ENCODE data around the gene EPB41L1. TPM values are rescaled to one million over a fixed set of nuclear protein-coding genes. Genes with fewer than 3 reads are reported as not detected.
A peak's percentile ranks its signal among the peaks of the same experiment; 100 is the strongest.

EPB41L1 gene
- total RNA-seq, 1 donor from 2014 or later, result 30.6 TPM

GRCh38 chr20:36271639-36272546 is 117.4 kb downstream of the EPB41L1 start:
- Mint-ChIP-seq H3K27me3 (ENCODE audit: low read depth) (peaks cover 4% of the 10 kb centered on the region), H3K36me3 (ENCODE audit: low read depth) (no peaks in the 10 kb centered on the region), H3K27ac (ENCODE audit: unreplicated experiment) (no peak overlapping the region), H3K9me3 (no peaks in the 10 kb centered on the region), H3K4me3 (no peak overlapping the region), H3K4me1 (peaks cover 16% of the 10 kb centered on the region)
- TF ChIP-seq, protein P1, sequence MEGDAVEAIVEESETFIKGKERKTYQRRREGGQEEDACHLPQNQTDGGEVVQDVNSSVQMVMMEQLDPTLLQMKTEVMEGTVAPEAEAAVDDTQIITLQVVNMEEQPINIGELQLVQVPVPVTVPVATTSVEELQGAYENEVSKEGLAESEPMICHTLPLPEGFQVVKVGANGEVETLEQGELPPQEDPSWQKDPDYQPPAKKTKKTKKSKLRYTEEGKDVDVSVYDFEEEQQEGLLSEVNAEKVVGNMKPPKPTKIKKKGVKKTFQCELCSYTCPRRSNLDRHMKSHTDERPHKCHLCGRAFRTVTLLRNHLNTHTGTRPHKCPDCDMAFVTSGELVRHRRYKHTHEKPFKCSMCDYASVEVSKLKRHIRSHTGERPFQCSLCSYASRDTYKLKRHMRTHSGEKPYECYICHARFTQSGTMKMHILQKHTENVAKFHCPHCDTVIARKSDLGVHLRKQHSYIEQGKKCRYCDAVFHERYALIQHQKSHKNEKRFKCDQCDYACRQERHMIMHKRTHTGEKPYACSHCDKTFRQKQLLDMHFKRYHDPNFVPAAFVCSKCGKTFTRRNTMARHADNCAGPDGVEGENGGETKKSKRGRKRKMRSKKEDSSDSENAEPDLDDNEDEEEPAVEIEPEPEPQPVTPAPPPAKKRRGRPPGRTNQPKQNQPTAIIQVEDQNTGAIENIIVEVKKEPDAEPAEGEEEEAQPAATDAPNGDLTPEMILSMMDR (conservative IDR thresholded peaks at IDR 0.05), result no peak
- no peak for DNase-seq (ENCODE audit: low read depth, low spot score)

DNA sequence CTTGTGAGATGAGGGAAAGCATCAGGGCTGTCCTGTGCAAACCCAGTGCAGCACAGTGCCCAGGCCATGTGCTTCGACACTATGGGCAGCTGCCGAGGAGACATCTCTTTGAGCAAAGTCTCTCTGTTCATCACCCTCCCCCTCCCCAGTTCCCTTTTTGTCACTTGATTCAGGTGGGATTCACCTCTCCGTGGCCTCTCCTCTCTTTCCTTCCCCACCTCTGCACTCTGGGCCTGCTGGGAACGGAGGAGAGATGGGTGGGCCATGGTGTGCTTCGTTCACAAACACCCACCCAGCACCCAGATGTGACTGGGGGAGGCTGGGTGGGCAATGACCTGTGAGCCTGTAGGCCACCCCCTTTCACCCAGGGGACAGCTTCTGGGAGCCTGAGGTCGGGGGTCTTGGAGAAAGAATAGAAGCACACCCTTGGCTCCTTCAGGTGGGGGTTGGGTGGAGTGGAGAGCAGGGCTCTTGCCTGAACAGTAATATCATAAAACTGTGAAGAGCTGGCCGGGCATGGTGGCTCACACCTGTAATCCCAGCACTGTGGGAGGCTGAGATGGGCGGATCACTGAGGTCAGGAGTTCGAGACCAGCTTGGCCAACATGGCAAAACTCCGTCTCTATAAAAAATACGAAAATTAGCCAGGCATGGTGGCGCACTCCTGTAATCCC is 118.1 kb downstream of the EPB41L1 start:
- no peaks in the 10 kb centered on the region for H3K9me3 Mint-ChIP-seq
- H3K4me3 Mint-ChIP-seq, result no peak overlapping the region
- TF ChIP-seq, protein P1 (conservative IDR thresholded peaks at IDR 0.05), result no peak
- no peak for DNase-seq (ENCODE audit: low read depth, low spot score)
- no peaks in the 10 kb centered on the region for H3K36me3 Mint-ChIP-seq (ENCODE audit: low read depth)
- H3K27ac Mint-ChIP-seq (ENCODE audit: unreplicated experiment), result no peak overlapping the region
- peaks cover 7% of the 10 kb centered on the region for H3K27me3 Mint-ChIP-seq (ENCODE audit: low read depth)
- peaks cover 16% of the 10 kb centered on the region for H3K4me1 Mint-ChIP-seq

DNA sequence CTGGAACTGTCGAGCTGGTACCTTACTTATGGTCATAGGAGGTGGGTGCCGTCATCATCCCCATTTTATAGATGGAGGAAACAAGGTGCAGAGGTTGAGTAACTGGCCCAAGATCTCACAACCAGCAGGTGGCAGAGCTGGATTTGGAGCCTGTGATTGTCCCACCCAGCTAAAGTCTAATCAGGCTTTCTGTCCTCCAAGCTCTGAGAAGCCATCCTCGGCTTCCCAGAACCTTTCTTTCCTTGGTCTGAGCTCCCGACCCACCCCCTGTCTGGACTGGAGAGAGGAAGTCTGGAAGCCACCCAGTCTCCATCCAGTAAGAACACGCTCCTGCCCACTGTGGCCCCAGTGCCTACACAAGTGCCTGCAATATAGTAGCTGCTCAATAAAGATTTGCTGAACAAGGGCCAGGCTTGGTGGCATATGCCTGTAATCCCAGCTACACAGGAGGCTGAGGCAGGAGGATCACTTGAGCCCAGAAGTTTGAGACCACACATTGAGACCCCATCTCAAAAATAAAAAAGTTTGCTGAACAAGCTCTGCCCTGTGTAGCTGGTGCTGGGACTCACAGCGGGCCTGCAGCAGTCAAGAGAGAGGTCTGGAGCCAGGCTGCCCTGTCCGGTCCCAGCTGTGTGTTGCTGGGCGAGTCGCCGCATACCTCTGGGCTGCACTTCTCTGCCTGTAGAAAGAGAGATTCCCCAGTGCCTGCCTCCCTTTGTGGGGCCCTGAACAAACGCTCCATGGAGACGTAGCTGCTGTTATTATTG is 119.1 kb downstream of the EPB41L1 start:
- Mint-ChIP-seq H3K4me3 (no peak overlapping the region), H3K9me3 (no peaks in the 10 kb centered on the region), H3K27ac (ENCODE audit: unreplicated experiment) (peak overlapping the region; percentile 87), H3K27me3 (ENCODE audit: low read depth) (peaks cover 13% of the 10 kb centered on the region), H3K36me3 (ENCODE audit: low read depth) (no peaks in the 10 kb centered on the region), H3K4me1 (peaks cover 14% of the 10 kb centered on the region)
- TF ChIP-seq, protein P1 (conservative IDR thresholded peaks at IDR 0.05), result peak; percentile 46
- no peak for DNase-seq (ENCODE audit: low read depth, low spot score)

DNA sequence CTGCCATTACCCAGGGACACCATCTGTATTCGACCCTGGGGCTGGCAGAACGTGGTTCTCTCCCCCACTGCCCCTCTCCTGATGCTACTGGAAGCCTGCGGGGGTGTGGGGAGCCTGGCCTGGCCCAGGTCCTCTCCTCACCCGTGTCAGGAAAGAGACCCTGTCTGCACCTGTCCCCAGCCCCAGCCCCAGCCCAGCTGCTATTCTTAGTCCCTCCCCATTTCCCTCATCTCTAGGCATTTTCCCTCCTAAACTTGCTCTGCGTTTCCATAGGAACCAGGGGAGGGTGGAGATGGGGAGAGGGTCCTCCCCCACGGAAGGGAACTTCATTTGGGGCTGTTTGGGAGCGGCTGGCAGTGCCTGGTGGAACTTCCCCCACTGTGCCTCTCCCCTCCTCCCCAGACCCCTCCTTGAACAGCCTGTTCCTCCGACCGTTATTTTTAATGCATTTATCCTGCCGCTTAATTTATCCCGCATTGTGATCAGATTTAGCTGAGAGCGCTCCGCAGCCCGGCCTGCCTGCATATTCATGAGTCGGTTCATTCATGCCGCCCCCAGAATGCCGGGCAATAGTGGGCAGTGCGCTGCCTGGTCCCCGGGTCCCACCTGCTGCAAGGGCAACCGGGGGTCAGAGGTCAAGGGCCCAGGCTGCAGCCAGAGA is 119.8 kb downstream of the EPB41L1 start:
- Mint-ChIP-seq H3K27me3 (ENCODE audit: low read depth) (peaks cover 13% of the 10 kb centered on the region), H3K9me3 (no peaks in the 10 kb centered on the region), H3K36me3 (ENCODE audit: low read depth) (no peaks in the 10 kb centered on the region), H3K4me1 (peaks cover 13% of the 10 kb centered on the region), H3K27ac (ENCODE audit: unreplicated experiment) (peak overlapping the region; percentile 87), H3K4me3 (peak overlapping the region; percentile 56)
- TF ChIP-seq, protein P1 (conservative IDR thresholded peaks at IDR 0.05), result no peak
- peak; percentile 10 for DNase-seq (ENCODE audit: low read depth, low spot score)

DNA sequence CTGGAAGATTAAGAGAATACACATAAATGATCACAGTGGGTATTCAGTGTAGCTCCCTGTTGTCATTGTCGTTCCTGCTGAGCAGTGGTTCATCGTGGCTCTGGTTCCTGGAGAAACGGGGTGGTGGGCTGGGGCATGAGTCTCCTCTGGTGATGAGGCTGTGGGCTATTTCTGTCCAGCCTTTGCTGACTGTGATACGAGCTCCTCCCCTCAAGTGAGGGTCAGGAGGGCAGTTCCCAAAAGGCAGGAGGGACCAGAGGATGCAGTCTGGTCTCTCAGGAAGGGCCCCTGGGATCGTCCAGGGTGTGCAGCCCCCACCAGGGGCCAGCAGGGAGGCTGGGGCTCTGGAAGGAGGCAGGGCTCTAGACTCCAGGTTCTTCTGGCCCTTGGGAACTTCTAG is 120.5 kb downstream of the EPB41L1 start:
- H3K27ac Mint-ChIP-seq (ENCODE audit: unreplicated experiment), result no peak overlapping the region
- H3K9me3 Mint-ChIP-seq, result no peaks in the 10 kb centered on the region
- no peak overlapping the region for H3K4me3 Mint-ChIP-seq
- DNase-seq (ENCODE audit: low read depth, low spot score), result no peak
- H3K4me1 Mint-ChIP-seq, result peaks cover 13% of the 10 kb centered on the region
- peaks cover 13% of the 10 kb centered on the region for H3K27me3 Mint-ChIP-seq (ENCODE audit: low read depth)
- no peaks in the 10 kb centered on the region for H3K36me3 Mint-ChIP-seq (ENCODE audit: low read depth)
- TF ChIP-seq, protein P1 (conservative IDR thresholded peaks at IDR 0.05), result no peak
